GM19035 (cell line): Measurements from ENCODE around the gene BFAR.
"Not testable (repeated sequence)": the region's sequence is repeated elsewhere in the genome, so short reads cannot be mapped to it uniquely, and the experiment has no call there.

ENCODE experiments used
- ATAC-seq: cut with Tn5 transposase; IDR thresholded peaks from one replicate; pipeline ENCODE4 v1.9.1; 2021; ENCODE audit not compliant: unreplicated experiment

The BFAR gene

GRCh38 chr16:14685870-14686793, 53.4 kb downstream of the BFAR start:
- ATAC-seq, result not testable (repeated sequence)

GRCh38 chr16:14694129-14694528, 61.4 kb downstream of the BFAR start, which contains the start of gene PLA2G10:
TSS of gene PLA2G10 (minus strand) at chr16:14694308. CDS start at chr16:14694229, 79 bp downstream.
- not testable (repeated sequence) for ATAC-seq

GRCh38 chr16:14701859-14702258, 69.1 kb downstream of the BFAR start:
- ATAC-seq, result not testable (repeated sequence)

GRCh38 chr16:14702672-14703071, 69.9 kb downstream of the BFAR start:
- ATAC-seq, result not testable (repeated sequence)

- ATAC-seq, result peak; percentile 99
These were observed 70.6 kb downstream of the BFAR start, which contains the start of gene NPIPA3 for GRCh38 chr16:14703156-14704011. TSS of gene NPIPA3 (plus strand) at chr16:14703411. CDS start at chr16:14708944, 5,533 bp downstream.
